BLaER1 (cell line): ENCODE data around the gene HEPACAM.

Source experiments
- H3K27ac ChIP-seq: shearing (Covaris generic); formaldehyde crosslinking; 2 replicates; pipeline ENCODE4 v1.8.1; 2022
- H3K27me3 ChIP-seq: shearing (Covaris generic); formaldehyde crosslinking; 2 replicates; pipeline ENCODE4 v1.8.1; 2022
- H3K36me3 ChIP-seq: shearing (Covaris generic); formaldehyde crosslinking; 2 replicates; pipeline ENCODE4 v1.8.1; 2022
- H3K4me1 ChIP-seq: shearing (Covaris generic); formaldehyde crosslinking; 2 replicates; pipeline ENCODE4 v1.8.1; 2022
- H3K4me2 ChIP-seq: shearing (Covaris generic); formaldehyde crosslinking; 2 replicates; pipeline ENCODE4 v1.8.1; 2022
- H3K4me3 ChIP-seq: shearing (Covaris generic); formaldehyde crosslinking; 2 replicates; pipeline ENCODE4 v1.8.1; 2022
- H3K9ac ChIP-seq: shearing (Covaris generic); formaldehyde crosslinking; 2 replicates; pipeline ENCODE4 v1.8.1; 2022
- H3K9me3 ChIP-seq: shearing (Covaris generic); formaldehyde crosslinking; 2 replicates; pipeline ENCODE4 v1.8.1; 2022
- H4K20me1 ChIP-seq: shearing (Covaris generic); formaldehyde crosslinking; 2 replicates; pipeline ENCODE4 v1.8.1; 2022
- Cebpa-rat ChIP-seq: shearing (Covaris generic); IDR thresholded peaks from 2 replicates; pipeline ENCODE4 v1.8.1; 2022

Gene HEPACAM

DNA sequence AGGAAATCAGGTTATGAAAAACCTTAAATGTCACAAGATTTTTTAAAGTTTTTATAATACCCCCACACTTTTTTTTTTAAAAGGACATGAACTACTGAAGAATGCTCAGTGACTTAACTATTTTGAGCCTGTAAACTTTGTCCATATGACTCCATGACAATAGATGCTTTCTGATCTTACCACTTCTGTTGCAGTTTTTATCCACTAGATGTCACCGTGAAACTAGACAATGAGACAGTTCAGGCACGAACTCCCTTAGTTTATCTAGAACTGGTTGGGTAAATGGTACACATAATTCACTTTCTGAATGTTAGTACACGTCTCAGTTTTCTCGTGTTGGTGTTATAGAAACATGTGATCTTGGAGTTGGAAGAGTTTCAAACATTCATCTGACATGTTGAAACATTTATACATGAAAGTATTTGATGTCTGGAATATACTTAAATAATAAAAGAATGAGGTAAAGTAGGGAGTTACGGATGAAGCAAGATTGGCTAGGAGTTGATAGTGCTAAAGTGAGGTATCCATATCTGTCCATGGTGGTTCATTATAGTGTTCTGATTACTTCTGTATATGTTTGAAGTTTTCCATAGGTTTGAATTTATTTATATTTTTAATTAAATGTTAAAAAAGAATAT, 26.2 kb upstream of the HEPACAM start:
- no peak for TF ChIP-seq Cebpa-rat
- no peaks in the 10 kb centered on the region for H3K9me3 ChIP-seq
- no peak overlapping the region for H3K27ac ChIP-seq
- H3K9ac ChIP-seq, result no peak overlapping the region
- H4K20me1 ChIP-seq, result no peaks in the 10 kb centered on the region
- no peak overlapping the region for H3K4me3 ChIP-seq
- H3K36me3 ChIP-seq, result no peaks in the 10 kb centered on the region
- H3K4me2 ChIP-seq, result no peak overlapping the region
- H3K4me1 ChIP-seq, result no peaks in the 10 kb centered on the region
- no peaks in the 10 kb centered on the region for H3K27me3 ChIP-seq

- peak overlapping the region; percentile 70 for H3K4me3 ChIP-seq
- no peaks in the 10 kb centered on the region for H3K9me3 ChIP-seq
- TF ChIP-seq Cebpa-rat, result no peak
- peak overlapping the region; percentile 86 for H3K4me2 ChIP-seq
- H3K36me3 ChIP-seq, result no peaks in the 10 kb centered on the region
- H3K4me1 ChIP-seq, result peaks cover 15% of the 10 kb centered on the region
- H4K20me1 ChIP-seq, result no peaks in the 10 kb centered on the region
- no peak overlapping the region for H3K27ac ChIP-seq
- H3K9ac ChIP-seq, result no peak overlapping the region
- H3K27me3 ChIP-seq, result no peaks in the 10 kb centered on the region
These were observed 19.2 kb upstream of the HEPACAM start for GRCh38 chr11:124955035-124955434.

DNA sequence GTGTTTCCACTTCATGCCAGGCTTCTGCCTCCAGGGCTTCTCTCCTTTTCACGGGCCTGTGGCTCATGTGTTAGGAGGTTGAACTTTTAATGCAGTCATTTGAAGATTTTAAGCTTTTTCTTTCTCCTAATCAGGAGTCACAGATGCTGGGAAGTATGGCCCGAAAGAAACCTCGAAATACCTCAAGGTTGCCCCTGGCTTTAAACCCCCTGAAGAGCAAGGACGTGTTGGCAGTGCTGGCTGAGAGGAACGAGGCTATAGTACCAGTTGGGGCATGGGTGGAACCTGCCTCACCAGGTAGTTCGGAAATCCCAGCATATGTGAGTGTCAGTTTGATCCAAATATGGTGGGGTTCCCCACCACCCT, 18.7 kb upstream of the HEPACAM start:
- no peaks in the 10 kb centered on the region for H4K20me1 ChIP-seq
- H3K4me1 ChIP-seq, result peaks cover 15% of the 10 kb centered on the region
- no peaks in the 10 kb centered on the region for H3K36me3 ChIP-seq
- H3K27me3 ChIP-seq, result no peaks in the 10 kb centered on the region
- H3K9me3 ChIP-seq, result no peaks in the 10 kb centered on the region
- peak overlapping the region; percentile 82 for H3K9ac ChIP-seq
- TF ChIP-seq Cebpa-rat, result no peak
- peak overlapping the region; percentile 86 for H3K4me2 ChIP-seq
- H3K4me3 ChIP-seq, result peak overlapping the region; percentile 70
- H3K27ac ChIP-seq, result peak overlapping the region; percentile 47

- Histone ChIP-seq H4K20me1 (no peaks in the 10 kb centered on the region), H3K27me3 (no peaks in the 10 kb centered on the region), H3K36me3 (no peaks in the 10 kb centered on the region), H3K4me1 (peaks cover 15% of the 10 kb centered on the region), H3K4me3 (peak within 1 kb of the TSS; percentile 70), H3K9ac (peak within 1 kb of the TSS; percentile 82), H3K9me3 (no peaks in the 10 kb centered on the region), H3K4me2 (peak within 1 kb of the TSS; percentile 86), H3K27ac (peak within 1 kb of the TSS; percentile 90)
- no peak for TF ChIP-seq Cebpa-rat
These were observed 18.1 kb upstream of the HEPACAM start, which contains the start of gene CCDC15 for GRCh38 chr11:124953753-124954589. Gene CCDC15, plus strand, starts transcription at chr11:124954202. Its CDS starts 531 bp downstream, at chr11:124954733.

GRCh38 chr11:124951341-124951740, 15.5 kb upstream of the HEPACAM start:
- Histone ChIP-seq H3K9me3 (no peaks in the 10 kb centered on the region), H3K9ac (no peak overlapping the region), H3K36me3 (no peaks in the 10 kb centered on the region), H3K27me3 (no peaks in the 10 kb centered on the region), H3K4me2 (no peak overlapping the region), H4K20me1 (no peaks in the 10 kb centered on the region), H3K4me1 (peaks cover 15% of the 10 kb centered on the region), H3K4me3 (no peak overlapping the region), H3K27ac (no peak overlapping the region)
- no peak for TF ChIP-seq Cebpa-rat

GRCh38 chr11:124950601-124951330, 14.9 kb upstream of the HEPACAM start:
- Histone ChIP-seq H3K9ac (no peak overlapping the region), H4K20me1 (no peaks in the 10 kb centered on the region), H3K4me3 (no peak overlapping the region), H3K36me3 (no peaks in the 10 kb centered on the region), H3K4me1 (peaks cover 15% of the 10 kb centered on the region), H3K27ac (no peak overlapping the region), H3K4me2 (no peak overlapping the region), H3K9me3 (no peaks in the 10 kb centered on the region), H3K27me3 (no peaks in the 10 kb centered on the region)
- TF ChIP-seq Cebpa-rat, result no peak

DNA sequence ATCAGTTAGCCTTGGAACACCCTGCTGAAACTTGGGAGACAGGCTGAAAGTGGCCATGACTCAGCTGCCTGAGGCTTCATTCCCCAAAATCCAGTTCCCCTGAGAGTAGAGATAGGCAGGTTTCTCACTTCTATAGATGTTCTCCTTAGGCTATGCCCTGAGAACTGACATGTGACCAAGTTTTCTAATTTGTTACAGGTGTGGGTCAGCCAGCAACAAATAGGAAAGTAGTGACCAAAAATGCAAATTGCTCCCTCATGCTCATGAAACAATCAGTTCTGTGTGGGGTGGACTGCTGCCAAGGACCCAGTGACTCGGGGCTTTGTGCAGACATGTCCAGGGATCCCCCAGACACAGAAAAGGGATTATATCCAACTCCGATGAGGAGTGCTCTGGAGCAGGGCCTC, 10.9 kb upstream of the HEPACAM start:
- no peaks in the 10 kb centered on the region for H3K4me1 ChIP-seq
- TF ChIP-seq Cebpa-rat, result no peak
- H4K20me1 ChIP-seq, result no peaks in the 10 kb centered on the region
- H3K9ac ChIP-seq, result no peak overlapping the region
- no peak overlapping the region for H3K4me2 ChIP-seq
- no peak overlapping the region for H3K4me3 ChIP-seq
- no peaks in the 10 kb centered on the region for H3K36me3 ChIP-seq
- H3K27me3 ChIP-seq, result no peaks in the 10 kb centered on the region
- H3K9me3 ChIP-seq, result no peaks in the 10 kb centered on the region
- H3K27ac ChIP-seq, result no peak overlapping the region

GRCh38 chr11:124945826-124946225, 10.0 kb upstream of the HEPACAM start:
- Histone ChIP-seq H3K4me1 (no peaks in the 10 kb centered on the region), H3K36me3 (no peaks in the 10 kb centered on the region), H3K27ac (no peak overlapping the region), H3K27me3 (no peaks in the 10 kb centered on the region), H4K20me1 (no peaks in the 10 kb centered on the region), H3K9me3 (no peaks in the 10 kb centered on the region), H3K4me3 (no peak overlapping the region), H3K9ac (no peak overlapping the region), H3K4me2 (no peak overlapping the region)
- TF ChIP-seq Cebpa-rat, result no peak

- Histone ChIP-seq H3K36me3 (no peaks in the 10 kb centered on the region), H4K20me1 (no peaks in the 10 kb centered on the region), H3K4me2 (no peak overlapping the region), H3K27me3 (no peaks in the 10 kb centered on the region), H3K4me1 (no peaks in the 10 kb centered on the region), H3K4me3 (no peak overlapping the region), H3K27ac (no peak overlapping the region), H3K9me3 (no peaks in the 10 kb centered on the region), H3K9ac (no peak overlapping the region)
- no peak for TF ChIP-seq Cebpa-rat
These were observed 8.7 kb upstream of the HEPACAM start for GRCh38 chr11:124944565-124944964.

DNA sequence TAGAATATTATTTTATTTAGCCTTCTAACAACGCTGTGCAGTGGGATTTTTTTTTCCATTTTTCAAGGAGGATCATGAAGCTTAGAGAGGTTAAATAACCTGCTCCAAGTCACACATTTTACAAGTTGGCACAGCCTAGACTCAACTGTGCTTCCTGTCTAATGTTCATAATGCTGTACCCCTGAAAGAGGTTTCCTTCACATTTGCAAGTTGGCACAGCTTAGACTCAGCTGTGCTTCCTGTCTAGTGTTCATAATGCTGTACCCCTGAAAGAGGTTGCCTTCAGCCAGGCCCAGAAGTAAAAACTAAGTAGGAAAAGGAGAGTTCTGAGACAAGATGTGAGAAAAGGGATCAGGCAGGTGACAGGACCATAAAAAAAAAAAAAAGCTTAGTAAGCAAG, 7.9 kb upstream of the HEPACAM start:
- no peaks in the 10 kb centered on the region for H3K9me3 ChIP-seq
- TF ChIP-seq Cebpa-rat, result no peak
- no peak overlapping the region for H3K27ac ChIP-seq
- H4K20me1 ChIP-seq, result no peaks in the 10 kb centered on the region
- no peaks in the 10 kb centered on the region for H3K36me3 ChIP-seq
- no peak overlapping the region for H3K9ac ChIP-seq
- H3K27me3 ChIP-seq, result no peaks in the 10 kb centered on the region
- no peak overlapping the region for H3K4me3 ChIP-seq
- no peak overlapping the region for H3K4me2 ChIP-seq
- H3K4me1 ChIP-seq, result no peaks in the 10 kb centered on the region
